ENCODE measurements around the gene LRRN4CL. TPM values are rescaled to one million over a fixed set of nuclear protein-coding genes. Genes with fewer than 3 reads are reported as not detected.

The LRRN4CL gene
- total RNA-seq, 1 donor from 2014 or later, result 12.1 TPM

Other genes starting within 250 kb of the LRRN4CL start
- 718 TPM for gene AHNAK, start 142.7 kb downstream of the LRRN4CL start, total RNA-seq
- gene EEF1G, start 115.6 kb downstream of the LRRN4CL start, total RNA-seq, result 1,083 TPM
- gene TUT1, start 98.0 kb downstream of the LRRN4CL start, total RNA-seq, result 18.4 TPM
- 79.2 TPM for gene MTA2, start 87.7 kb downstream of the LRRN4CL start, total RNA-seq
- gene EML3, start 76.8 kb downstream of the LRRN4CL start, total RNA-seq, result 207 TPM
- not detected for gene ROM1, start 76.3 kb downstream of the LRRN4CL start, total RNA-seq
- 61.3 TPM for gene B3GAT3, start 67.5 kb downstream of the LRRN4CL start, total RNA-seq
- 326 TPM for gene GANAB, start 42.9 kb downstream of the LRRN4CL start, total RNA-seq
- 8.1 TPM for gene INTS5, start 36.2 kb downstream of the LRRN4CL start, total RNA-seq
- 49.8 TPM for gene C11orf98, start 24.3 kb downstream of the LRRN4CL start, total RNA-seq
- not detected for gene CSKMT, start 24.2 kb downstream of the LRRN4CL start, total RNA-seq
- 3.9 TPM for gene UQCC3, start 17.9 kb downstream of the LRRN4CL start, total RNA-seq
- not detected for gene LBHD1, start 17.3 kb downstream of the LRRN4CL start, total RNA-seq
- 60.2 TPM for gene UBXN1, start 10.5 kb downstream of the LRRN4CL start, total RNA-seq
- 55.9 TPM for gene BSCL2, start 17.9 kb upstream of the LRRN4CL start, total RNA-seq
- gene GNG3, start 18.1 kb upstream of the LRRN4CL start, total RNA-seq, result not detected
- 14.6 TPM for gene HNRNPUL2, start 37.9 kb upstream of the LRRN4CL start, total RNA-seq
- gene TTC9C, start 39.0 kb upstream of the LRRN4CL start, total RNA-seq, result 1.4 TPM
- 2.9 TPM for gene ZBTB3, start 64.6 kb upstream of the LRRN4CL start, total RNA-seq
- gene POLR2G, start 72.0 kb upstream of the LRRN4CL start, total RNA-seq, result 110 TPM
- gene TAF6L, start 81.9 kb upstream of the LRRN4CL start, total RNA-seq, result 51.7 TPM
- 102 TPM for gene TMEM179B, start 97.9 kb upstream of the LRRN4CL start, total RNA-seq
- gene TMEM223, start 102.5 kb upstream of the LRRN4CL start, total RNA-seq, result 92.5 TPM
- 41.8 TPM for gene NXF1, start 115.9 kb upstream of the LRRN4CL start, total RNA-seq
- gene STX5, start 142.5 kb upstream of the LRRN4CL start, total RNA-seq, result 40.3 TPM
- not detected for gene TEX54, start 143.3 kb upstream of the LRRN4CL start, total RNA-seq
- gene WDR74, start 150.1 kb upstream of the LRRN4CL start, total RNA-seq, result 28.7 TPM
- 143 TPM for gene SLC3A2, start 191.4 kb upstream of the LRRN4CL start, total RNA-seq
- gene CHRM1, start 231.8 kb upstream of the LRRN4CL start, total RNA-seq, result not detected

Data from ascending aorta (tissue), 1 donor.